CD4-positive, CD25-positive, alpha-beta regulatory T cell (primary cell): Measurements from ENCODE around the gene TMEM179. TPM values are rescaled to one million over a fixed set of nuclear protein-coding genes. Genes with fewer than 3 reads are reported as not detected.

Experiments used
- ATAC-seq, 2 donors: fragments of 150-1000 bp; cut with Tn5 transposase; one replicate each; pipeline ENCODE4 v1.10.0; 2021; ENCODE audit warnings: low read depth in 2 of 2, moderate number of reproducible peaks in 2 of 2, moderate library complexity in 1 of 2
- DNase-seq, 3 donors: peaks; one replicate each; pipeline versions ENCODE4 v3.0.0 to v3.0.0-alpha.2; 2012 to 2022; ENCODE audit warnings: mixed read lengths in 1 of 3
- H3K27ac ChIP-seq: one replicate; pipeline ENCODE4 v1.7.0; 2013; ENCODE audit warnings: mild to moderate bottlenecking, low read length; ENCODE audit not compliant: insufficient read depth, poor library complexity, severe bottlenecking
- H3K27me3 ChIP-seq: one replicate; pipeline ENCODE4 v1.7.0; 2013; ENCODE audit warnings: low read length; ENCODE audit not compliant: control insufficient read depth, insufficient read depth
- H3K36me3 ChIP-seq: one replicate; pipeline ENCODE4 v1.7.0; 2013; ENCODE audit warnings: mild to moderate bottlenecking, low read length, moderate library complexity; ENCODE audit not compliant: control insufficient read depth, insufficient read depth
- H3K4me1 ChIP-seq: 2 replicates; pipeline ENCODE4 v1.7.0; 2013; ENCODE audit warnings: mild to moderate bottlenecking, low read length; ENCODE audit not compliant: insufficient read depth, control insufficient read depth, poor library complexity, severe bottlenecking
- H3K4me3 ChIP-seq: one replicate; pipeline ENCODE4 v1.7.0; 2013; ENCODE audit warnings: low read depth, mild to moderate bottlenecking, low read length, moderate library complexity
- H3K9me3 ChIP-seq, 2 experiments: 1 replicate in 1 of 2; 2 replicates in 1 of 2; pipeline ENCODE4 v1.7.0; 2013; ENCODE audit warnings: low read length in 2 of 2, mild to moderate bottlenecking in 1 of 2, moderate library complexity in 1 of 2; ENCODE audit not compliant: control insufficient read depth in 2 of 2
- H3K27ac Mint-ChIP-seq, 3 donors: one replicate each; pipeline ENCODE4 v1.8.0; 2020 to 2022; ENCODE audit warnings: mild to moderate bottlenecking in 3 of 3, mixed read lengths in 3 of 3, moderate library complexity in 2 of 3
- H3K27me3 Mint-ChIP-seq: one replicate; pipeline ENCODE4 v1.8.0; 2022; ENCODE audit warnings: mild to moderate bottlenecking, mixed read lengths
- H3K36me3 Mint-ChIP-seq: one replicate; pipeline ENCODE4 v1.8.0; 2020; ENCODE audit warnings: mixed read lengths
- H3K4me1 Mint-ChIP-seq, 4 donors: one replicate each; pipeline ENCODE4 v1.8.0; 2020 to 2022; ENCODE audit warnings: mixed read lengths in 4 of 4, mild to moderate bottlenecking in 1 of 4
- H3K4me3 Mint-ChIP-seq, 4 donors: one replicate each; pipeline ENCODE4 v1.8.0; 2020 to 2022; ENCODE audit warnings: mild to moderate bottlenecking in 4 of 4, mixed read lengths in 4 of 4, moderate library complexity in 3 of 4
- H3K9me3 Mint-ChIP-seq, 7 donors: one replicate each; pipeline ENCODE4 v1.8.0; 2020 to 2022; ENCODE audit warnings: mixed read lengths in 7 of 7, mild to moderate bottlenecking in 3 of 7, moderate library complexity in 2 of 7
- polyA plus RNA-seq, 4 donors: library from polyadenylated mRNA; unstranded; fragments of 300-500 nt; fragmentation: Illumina TruSeq; gene quantifications; one replicate each; pipeline ENCODE4 v1.2.3, GENCODE V29; 2021
- total RNA-seq: library from RNA; stranded (reverse); gene quantifications from one replicate; pipeline ENCODE4 v1.2.3, GENCODE V29; 2022

TMEM179 gene
- total and polyA plus RNA-seq, 5 donors from 2014 or later: not detected

- no peak overlapping the region for H3K27ac ChIP-seq
- no peaks in the 10 kb centered on the region for H3K9me3 ChIP-seq
- H3K9me3 Mint-ChIP-seq: no peaks in the 10 kb centered on the region
- H3K4me3 Mint-ChIP-seq: no peak overlapping the region
- H3K4me3 ChIP-seq: no peak overlapping the region
- no peaks in the 10 kb centered on the region for H3K4me1 ChIP-seq
- no peak overlapping the region for H3K27ac Mint-ChIP-seq
- ATAC-seq (no peak), DNase-seq (no peak)
- no peaks in the 10 kb centered on the region for H3K36me3 ChIP-seq
- no peaks in the 10 kb centered on the region for H3K27me3 ChIP-seq
- no peaks in the 10 kb centered on the region for H3K27me3 Mint-ChIP-seq
- no peaks in the 10 kb centered on the region for H3K36me3 Mint-ChIP-seq
- no peaks in the 10 kb centered on the region for H3K4me1 Mint-ChIP-seq
Observed at GRCh38 chr14:104548802-104549535, 55.6 kb downstream of the TMEM179 start.

DNA sequence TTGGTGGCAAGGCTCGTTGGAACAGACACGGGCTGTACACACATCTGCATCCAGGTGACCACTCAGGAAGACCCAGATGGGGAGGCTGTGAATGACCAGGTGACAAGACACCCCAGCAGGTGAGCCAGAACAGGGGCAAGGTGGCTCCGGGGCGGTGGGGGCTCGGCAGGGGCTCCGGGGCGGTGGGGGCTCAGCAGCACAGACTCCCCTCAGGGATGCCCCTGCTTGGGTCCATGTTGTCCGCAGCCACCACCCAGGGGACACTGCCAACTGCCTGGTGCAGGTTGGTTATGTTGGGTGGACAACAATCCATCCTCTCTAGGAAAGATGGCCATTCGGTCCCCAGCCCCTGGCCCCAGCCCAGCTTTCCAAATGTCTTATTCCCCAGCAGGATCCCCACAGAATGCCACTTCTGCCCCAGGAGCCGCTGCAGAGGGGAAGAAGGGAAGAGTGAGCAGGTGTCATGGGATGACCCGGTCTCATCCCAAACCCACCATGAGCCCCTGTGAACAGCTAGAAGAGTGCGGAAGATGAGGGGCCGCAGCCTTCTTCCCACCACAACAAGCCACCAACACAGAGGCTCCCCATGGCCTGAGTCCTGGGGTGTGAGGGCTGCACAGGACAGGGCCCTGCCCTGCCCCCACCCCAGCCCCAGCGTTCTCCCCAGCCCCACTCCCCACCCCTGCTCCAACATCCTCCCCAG, 56.4 kb downstream of the TMEM179 start:
- Histone ChIP-seq H3K27ac (no peak overlapping the region), H3K27me3 (no peaks in the 10 kb centered on the region), H3K4me1 (no peaks in the 10 kb centered on the region), H3K4me3 (no peak overlapping the region), H3K9me3 (no peaks in the 10 kb centered on the region), H3K36me3 (no peaks in the 10 kb centered on the region)
- H3K27me3 Mint-ChIP-seq: no peaks in the 10 kb centered on the region
- no peaks in the 10 kb centered on the region for H3K36me3 Mint-ChIP-seq
- H3K27ac Mint-ChIP-seq: no peak overlapping the region
- H3K4me1 Mint-ChIP-seq: no peaks in the 10 kb centered on the region
- no peak overlapping the region for H3K4me3 Mint-ChIP-seq
- DNase-seq: no peak
- H3K9me3 Mint-ChIP-seq: no peaks in the 10 kb centered on the region
- ATAC-seq: no peak

- Histone ChIP-seq H3K27me3 (no peaks in the 10 kb centered on the region), H3K27ac (no peak overlapping the region), H3K4me1 (no peaks in the 10 kb centered on the region), H3K9me3 (no peaks in the 10 kb centered on the region), H3K36me3 (no peaks in the 10 kb centered on the region), H3K4me3 (no peak overlapping the region)
- Mint-ChIP-seq H3K27me3 (peaks cover 5% of the 10 kb centered on the region), H3K4me3 (no peak overlapping the region), H3K36me3 (no peaks in the 10 kb centered on the region), H3K4me1 (no peaks in the 10 kb centered on the region), H3K9me3 (no peaks in the 10 kb centered on the region), H3K27ac (no peak overlapping the region)
- ATAC-seq: no peak
- DNase-seq: no peak
Observed at GRCh38 chr14:104547310-104547997, 57.1 kb downstream of the TMEM179 start.

DNA sequence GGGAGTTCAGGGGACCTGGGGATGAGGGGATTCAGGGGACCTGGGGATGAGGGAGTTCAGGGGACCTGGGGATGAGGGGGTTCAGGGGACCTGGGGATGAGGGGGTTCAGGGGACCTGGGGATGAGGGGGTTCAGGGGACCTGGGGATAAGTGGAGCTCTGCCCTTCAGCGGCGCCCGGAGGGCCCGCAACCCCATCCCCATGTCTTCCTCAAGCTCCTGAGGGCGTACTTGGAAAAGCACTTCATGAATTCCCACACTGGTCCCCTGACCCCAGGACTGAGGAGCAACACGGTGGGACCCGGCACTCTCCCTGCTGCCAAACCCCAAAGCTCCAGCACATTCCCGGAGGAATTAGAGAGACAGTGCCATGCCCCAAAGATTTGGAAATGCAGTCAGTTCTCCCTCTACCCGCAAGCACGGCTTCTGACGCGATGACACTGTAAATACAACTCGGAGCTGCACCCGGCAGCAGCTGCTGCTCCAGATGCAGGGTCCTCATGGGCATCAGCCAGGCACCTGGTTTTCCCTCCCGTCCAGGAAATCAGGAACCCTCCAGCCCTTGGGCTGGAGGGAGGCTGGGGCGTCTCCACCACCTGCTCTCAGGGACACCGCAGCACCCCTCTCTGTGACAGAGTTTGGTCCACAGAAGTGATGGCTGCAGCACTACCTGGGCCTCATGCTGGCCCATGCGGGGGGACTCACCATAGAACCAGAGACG, 57.8 kb downstream of the TMEM179 start:
- H3K4me1 Mint-ChIP-seq: no peaks in the 10 kb centered on the region
- ATAC-seq (no peak), DNase-seq (no peak)
- Histone ChIP-seq H3K36me3 (no peaks in the 10 kb centered on the region), H3K9me3 (no peaks in the 10 kb centered on the region), H3K4me1 (no peaks in the 10 kb centered on the region), H3K27me3 (peaks cover 5% of the 10 kb centered on the region), H3K4me3 (no peak overlapping the region), H3K27ac (no peak overlapping the region)
- H3K4me3 Mint-ChIP-seq: no peak overlapping the region
- H3K27me3 Mint-ChIP-seq: peaks cover 8% of the 10 kb centered on the region
- H3K27ac Mint-ChIP-seq: no peak overlapping the region
- no peaks in the 10 kb centered on the region for H3K36me3 Mint-ChIP-seq
- no peaks in the 10 kb centered on the region for H3K9me3 Mint-ChIP-seq

DNA sequence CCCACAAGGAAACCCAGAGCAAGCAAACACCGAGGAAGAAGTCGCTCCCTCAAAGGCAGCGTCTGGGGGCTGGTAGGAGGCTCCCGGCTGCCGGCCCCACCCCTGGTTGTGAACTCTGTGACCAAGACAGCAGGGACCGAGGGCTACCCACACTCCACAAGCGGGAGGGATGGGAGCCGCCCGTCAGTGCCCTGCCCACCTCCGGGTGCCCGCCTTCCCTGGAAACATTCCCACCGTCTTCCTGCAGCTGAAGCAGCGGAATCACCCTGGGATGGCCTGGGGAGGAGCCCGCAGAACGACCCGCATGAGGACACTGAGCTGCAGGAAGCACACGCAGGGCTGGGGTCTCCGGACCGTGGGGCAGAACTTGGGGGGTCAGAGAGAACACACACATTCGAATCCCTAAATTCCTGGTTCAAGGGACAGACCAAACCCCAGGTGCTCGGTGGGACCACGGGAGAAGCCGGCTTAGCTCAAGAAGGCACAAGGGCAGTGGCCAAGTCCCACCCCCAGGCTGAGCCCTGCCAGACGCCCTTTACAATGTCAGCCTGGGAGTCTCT, 58.5 kb downstream of the TMEM179 start:
- no peak overlapping the region for H3K27ac Mint-ChIP-seq
- peaks cover 5% of the 10 kb centered on the region for H3K27me3 ChIP-seq
- DNase-seq (no peak), ATAC-seq (no peak)
- no peaks in the 10 kb centered on the region for H3K36me3 Mint-ChIP-seq
- H3K27ac ChIP-seq: no peak overlapping the region
- no peak overlapping the region for H3K4me3 ChIP-seq
- H3K4me1 ChIP-seq: no peaks in the 10 kb centered on the region
- peaks cover 8% of the 10 kb centered on the region for H3K27me3 Mint-ChIP-seq
- no peaks in the 10 kb centered on the region for H3K9me3 Mint-ChIP-seq
- H3K9me3 ChIP-seq: no peaks in the 10 kb centered on the region
- no peak overlapping the region for H3K4me3 Mint-ChIP-seq
- H3K36me3 ChIP-seq: no peaks in the 10 kb centered on the region
- H3K4me1 Mint-ChIP-seq: no peaks in the 10 kb centered on the region

DNA sequence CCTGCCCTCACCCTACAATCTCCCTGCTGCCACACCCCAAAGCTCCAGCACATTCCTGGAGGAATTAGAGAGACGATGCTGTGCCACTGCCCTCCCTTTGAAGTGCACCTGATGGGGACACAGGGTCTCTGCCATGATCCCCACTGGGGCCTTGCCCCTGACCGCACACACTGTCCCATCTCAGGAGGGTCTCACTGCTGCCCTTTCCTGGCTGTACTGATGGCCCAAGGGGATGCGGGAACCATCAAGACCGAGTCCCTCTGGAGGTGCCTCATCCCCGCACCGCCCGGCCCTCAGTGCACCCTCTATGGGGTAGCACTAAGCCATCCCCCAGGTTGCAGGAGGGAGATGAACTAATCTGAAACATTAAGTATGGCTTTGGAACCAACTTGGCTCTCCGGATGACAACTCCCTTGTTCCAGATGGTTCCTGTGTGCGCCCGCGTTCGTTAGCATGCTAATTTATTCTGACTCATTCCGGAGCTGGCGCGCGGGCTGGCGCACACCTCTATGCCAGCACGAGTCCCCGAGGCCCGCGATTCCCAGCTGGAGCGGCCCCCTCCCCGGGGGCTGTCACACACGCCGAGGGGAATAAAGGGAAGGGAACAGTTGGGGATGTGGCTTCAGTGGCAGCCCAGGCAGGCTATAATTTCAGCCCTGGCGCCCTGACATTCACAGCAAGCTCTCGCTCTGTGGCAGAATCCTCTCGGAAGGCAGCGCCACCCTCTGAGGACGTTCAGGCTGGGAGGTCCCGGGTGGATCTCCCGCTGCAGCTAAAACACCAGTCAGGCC, 59.2 kb downstream of the TMEM179 start:
- Mint-ChIP-seq H3K4me3 (no peak overlapping the region), H3K27me3 (peaks cover 9% of the 10 kb centered on the region), H3K27ac (no peak overlapping the region), H3K9me3 (peaks cover 0 to 1% (median 0%) of the 10 kb centered on the region in 7 donors), H3K36me3 (no peaks in the 10 kb centered on the region), H3K4me1 (no peaks in the 10 kb centered on the region)
- Histone ChIP-seq H3K27ac (no peak overlapping the region), H3K4me3 (no peak overlapping the region), H3K36me3 (no peaks in the 10 kb centered on the region), H3K27me3 (peaks cover 5% of the 10 kb centered on the region), H3K4me1 (no peaks in the 10 kb centered on the region), H3K9me3 (no peaks in the 10 kb centered on the region)
- ATAC-seq: no peak
- no peak for DNase-seq
